ENCODE data around the gene LRP1-AS.
A peak's percentile ranks its signal among the peaks of the same experiment; 100 is the strongest.

DNA sequence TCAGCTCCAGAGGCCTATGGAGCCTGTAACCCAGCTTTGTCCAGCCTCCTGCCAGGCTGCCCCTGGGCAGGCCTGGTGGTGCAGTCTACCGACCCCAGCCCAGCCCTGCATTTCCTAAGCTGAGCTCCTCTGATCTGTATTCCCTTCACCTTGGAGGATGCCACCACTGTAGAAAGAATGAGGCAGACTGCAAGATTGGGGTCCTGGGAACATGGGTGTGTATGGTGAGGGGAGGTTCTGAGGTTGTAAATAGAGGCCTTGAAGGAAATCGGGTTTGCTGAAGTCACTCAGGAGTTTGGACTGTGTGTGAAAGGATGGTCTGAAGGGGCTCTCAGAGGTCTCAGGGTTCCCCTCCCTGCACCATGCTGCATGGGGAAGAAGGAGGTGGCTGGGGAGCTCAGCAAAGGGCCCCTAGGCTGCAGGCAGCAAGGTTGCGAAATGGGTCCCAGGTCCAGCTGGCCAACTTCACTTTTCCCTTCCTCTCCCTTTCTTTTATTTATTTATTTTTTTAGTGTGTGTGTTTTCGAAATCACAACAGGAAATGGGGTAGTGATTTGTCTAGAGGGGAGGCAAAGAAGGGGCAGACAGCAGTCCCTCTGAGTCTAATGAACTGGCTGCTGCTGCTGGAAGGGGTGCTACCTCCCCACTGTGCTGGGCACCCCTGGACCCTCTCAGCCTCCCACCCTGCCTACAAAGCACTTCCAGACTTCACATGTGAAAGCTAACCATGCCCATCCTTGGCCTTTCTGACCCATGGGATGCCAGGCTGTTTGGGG, 1.2 kb upstream of the LRP1-AS start:
- TF ChIP-seq POLR2AphosphoS5 (IDR thresholded peaks at IDR 0.05) (peak in 3 of 4 donors; percentile 8 to 34 (median 28)), POLR2A (IDR thresholded peaks at IDR 0.05) (no peak), EP300 (IDR thresholded peaks at IDR 0.05) (no peak)
- TF ChIP-seq, protein P1, sequence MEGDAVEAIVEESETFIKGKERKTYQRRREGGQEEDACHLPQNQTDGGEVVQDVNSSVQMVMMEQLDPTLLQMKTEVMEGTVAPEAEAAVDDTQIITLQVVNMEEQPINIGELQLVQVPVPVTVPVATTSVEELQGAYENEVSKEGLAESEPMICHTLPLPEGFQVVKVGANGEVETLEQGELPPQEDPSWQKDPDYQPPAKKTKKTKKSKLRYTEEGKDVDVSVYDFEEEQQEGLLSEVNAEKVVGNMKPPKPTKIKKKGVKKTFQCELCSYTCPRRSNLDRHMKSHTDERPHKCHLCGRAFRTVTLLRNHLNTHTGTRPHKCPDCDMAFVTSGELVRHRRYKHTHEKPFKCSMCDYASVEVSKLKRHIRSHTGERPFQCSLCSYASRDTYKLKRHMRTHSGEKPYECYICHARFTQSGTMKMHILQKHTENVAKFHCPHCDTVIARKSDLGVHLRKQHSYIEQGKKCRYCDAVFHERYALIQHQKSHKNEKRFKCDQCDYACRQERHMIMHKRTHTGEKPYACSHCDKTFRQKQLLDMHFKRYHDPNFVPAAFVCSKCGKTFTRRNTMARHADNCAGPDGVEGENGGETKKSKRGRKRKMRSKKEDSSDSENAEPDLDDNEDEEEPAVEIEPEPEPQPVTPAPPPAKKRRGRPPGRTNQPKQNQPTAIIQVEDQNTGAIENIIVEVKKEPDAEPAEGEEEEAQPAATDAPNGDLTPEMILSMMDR (IDR thresholded peaks at IDR 0.05) = no peak

Measured in sigmoid colon (tissue), 4 donors.